GM12864 (cell line): Measurements from ENCODE around the gene ZNF862.

Experiments
- DNase-seq: peaks from one replicate; pipeline ENCODE4 v3.0.0-alpha.2; 2011; ENCODE audit warnings: low read depth
- H3K4me3 ChIP-seq: 2 replicates; pipeline ENCODE4 v1.5.1; 2011; ENCODE audit warnings: mild to moderate bottlenecking, low read depth, low read length, control low read depth
- CTCF ChIP-seq: IDR thresholded peaks from 2 replicates; pipeline ENCODE4 v1.5.1; 2011; ENCODE audit warnings: low read depth, mild to moderate bottlenecking, moderate library complexity, low read length, control low read depth, inconsistent platforms; ENCODE audit errors: missing control alignments

Gene ZNF862

GRCh38 chr7:149873970-149874643 is 35.9 kb downstream of the ZNF862 start:
- H3K4me3 ChIP-seq, result peak overlapping the region; percentile 86
- DNase-seq, result no peak
- no peak for TF ChIP-seq CTCF

GRCh38 chr7:149874644-149875028 is 36.5 kb downstream of the ZNF862 start:
- H3K4me3 ChIP-seq, result peak overlapping the region; percentile 86

GRCh38 chr7:149875396-149875795 is 37.2 kb downstream of the ZNF862 start:
- no peak for TF ChIP-seq CTCF
- no peak overlapping the region for H3K4me3 ChIP-seq
- no peak for DNase-seq

More at GRCh38 chr7:149874644-149875028, 36.5 kb downstream of the ZNF862 start:
- TF ChIP-seq CTCF, result no peak
- no peak for DNase-seq

- no peak for DNase-seq
- no peak overlapping the region for H3K4me3 ChIP-seq
- TF ChIP-seq CTCF, result no peak
Measured at GRCh38 chr7:149877890-149878522, 39.8 kb downstream of the ZNF862 start.

- no peak for TF ChIP-seq CTCF
- H3K4me3 ChIP-seq, result no peak overlapping the region
- DNase-seq, result no peak
Measured at GRCh38 chr7:149878523-149878921, 40.3 kb downstream of the ZNF862 start.

GRCh38 chr7:149879271-149879743 is 41.1 kb downstream of the ZNF862 start:
- DNase-seq, result no peak
- no peak overlapping the region for H3K4me3 ChIP-seq
- TF ChIP-seq CTCF, result no peak
